Glomerular endothelial cell (primary cell): Measurements from ENCODE around the gene CLDN34. TPM values are rescaled to one million over a fixed set of nuclear protein-coding genes. Genes with fewer than 3 reads are reported as not detected.

Source experiments
- DNase-seq: peaks from one replicate; pipeline ENCODE4 v3.0.0-alpha.2; 2011; ENCODE audit warnings: low read depth, low spot score; ENCODE audit errors: extremely low read depth
- total RNA-seq: library from RNA; depleted of rRNA; stranded (reverse); fragments of >200 nt; gene quantifications from 2 replicates; pipeline ENCODE4 v1.2.3, GENCODE V29; 2015

CLDN34 gene
- total RNA-seq, 1 donor from 2014 or later, result 0.35 TPM

DNA sequence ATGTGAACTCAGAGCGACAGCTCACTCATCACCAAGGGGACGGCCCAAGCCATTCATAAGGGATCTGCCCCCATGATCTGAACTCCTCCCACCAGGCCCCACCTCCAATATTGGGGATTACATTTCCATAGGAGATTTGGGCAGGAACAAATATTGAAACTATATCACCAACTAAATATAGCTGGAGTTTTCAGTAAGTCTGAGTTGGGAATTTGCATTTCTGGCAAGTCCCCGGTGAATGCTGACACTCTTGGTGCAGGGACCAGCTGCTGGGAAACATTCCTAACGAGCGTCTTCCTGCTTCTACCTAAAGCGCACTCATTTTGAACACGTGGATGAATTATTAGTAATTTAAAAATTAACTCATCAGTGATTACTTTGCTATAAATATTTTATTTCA is 13.2 kb downstream of the CLDN34 start:
- no peak for DNase-seq

DNA sequence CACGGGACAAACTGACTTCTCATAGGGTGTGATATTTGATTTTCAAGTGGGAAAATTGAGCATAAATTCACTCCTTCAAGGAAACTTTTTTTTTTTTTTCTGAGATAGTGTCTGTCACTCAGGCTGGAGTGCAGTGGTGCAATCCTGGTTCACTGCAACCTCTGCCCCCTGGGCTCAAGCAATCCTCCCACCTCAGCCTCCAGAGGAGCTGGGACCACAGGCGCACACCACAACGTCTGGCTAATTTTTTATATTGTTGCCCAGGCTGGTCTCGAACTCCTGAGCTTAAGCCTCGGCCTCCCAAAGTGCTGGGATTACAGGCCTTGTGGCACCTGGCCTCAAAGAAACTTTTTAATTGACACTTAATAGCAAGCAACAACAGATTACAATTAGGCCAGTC is 13.8 kb downstream of the CLDN34 start:
- DNase-seq, result no peak

DNA sequence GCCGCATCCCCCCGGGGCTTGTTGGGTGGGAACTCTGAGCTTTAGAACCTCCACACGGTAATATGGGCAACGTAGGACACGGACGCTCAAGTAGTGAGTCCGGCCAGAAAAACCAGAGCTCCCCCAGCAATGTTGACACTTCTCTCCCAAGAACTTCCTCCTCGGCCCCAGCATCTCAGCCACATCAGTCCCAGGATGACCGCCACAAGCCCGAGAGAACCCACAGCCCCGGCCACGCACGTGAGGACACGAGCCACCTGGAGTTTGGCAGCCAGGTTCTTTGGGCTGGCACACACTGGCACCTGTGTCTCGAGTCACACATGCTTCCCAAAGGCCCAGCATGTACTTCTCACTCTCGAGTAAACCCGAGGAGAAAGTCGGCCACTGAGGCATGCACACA is 16.3 kb downstream of the CLDN34 start:
- no peak for DNase-seq

DNA sequence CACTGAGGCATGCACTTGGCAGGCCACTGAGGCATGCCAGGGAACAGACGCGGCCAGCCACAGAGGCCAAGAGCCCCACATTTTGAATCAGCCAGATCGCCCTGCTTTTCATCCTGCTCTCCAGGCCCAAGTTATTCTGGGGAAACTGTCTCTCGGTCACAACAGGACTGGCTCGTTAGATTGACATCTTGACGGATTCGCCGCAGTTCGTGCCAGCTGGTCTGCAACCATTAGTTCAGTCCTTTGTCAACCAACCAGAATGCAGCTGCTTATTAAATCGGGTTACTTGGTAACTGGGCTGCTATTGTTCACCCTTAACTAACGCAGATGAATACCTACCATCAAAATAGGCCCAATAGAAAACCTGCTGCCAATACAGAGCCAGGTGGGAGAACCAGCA is 16.7 kb downstream of the CLDN34 start:
- DNase-seq, result no peak

DNA sequence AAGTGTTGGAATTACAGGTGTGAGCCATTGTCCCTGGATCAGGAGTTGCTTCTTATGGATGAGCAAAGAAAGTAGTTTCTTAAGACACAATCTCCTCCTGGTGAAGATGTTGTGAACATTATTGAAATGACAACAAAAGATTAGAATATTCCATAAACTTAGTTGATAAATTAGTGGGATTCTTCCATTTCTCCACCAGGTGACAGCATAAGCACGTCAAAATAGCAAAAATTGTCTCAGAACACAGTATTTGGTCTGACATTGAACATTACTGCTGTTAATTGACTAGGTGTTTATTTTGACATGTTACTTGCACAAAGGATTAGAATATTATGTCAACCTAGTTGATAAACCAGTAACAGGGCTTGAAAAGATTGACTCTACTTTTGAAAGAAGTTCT is 21.6 kb downstream of the CLDN34 start:
- no peak for DNase-seq

DNA sequence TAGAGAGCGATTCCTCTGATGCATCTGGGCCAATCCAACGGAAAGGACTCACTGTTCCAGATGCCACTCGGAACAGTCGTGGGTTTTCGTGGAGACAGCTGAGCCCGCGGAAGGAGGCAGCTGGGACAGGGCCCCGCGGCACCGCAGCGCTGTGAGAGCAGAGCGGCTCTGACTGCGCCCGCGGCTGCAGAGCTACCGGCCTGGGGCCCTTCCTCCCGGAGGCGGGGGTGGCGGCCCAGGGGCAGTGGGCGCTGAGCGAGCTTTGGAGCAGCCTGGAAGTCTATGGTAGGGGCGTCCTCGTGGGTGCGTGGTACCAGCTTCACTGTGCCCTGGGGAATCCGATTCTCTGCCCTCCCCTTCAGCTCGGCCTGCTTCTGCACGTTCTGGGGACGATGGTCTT is 24.9 kb downstream of the CLDN34 start:
- no peak for DNase-seq

DNA sequence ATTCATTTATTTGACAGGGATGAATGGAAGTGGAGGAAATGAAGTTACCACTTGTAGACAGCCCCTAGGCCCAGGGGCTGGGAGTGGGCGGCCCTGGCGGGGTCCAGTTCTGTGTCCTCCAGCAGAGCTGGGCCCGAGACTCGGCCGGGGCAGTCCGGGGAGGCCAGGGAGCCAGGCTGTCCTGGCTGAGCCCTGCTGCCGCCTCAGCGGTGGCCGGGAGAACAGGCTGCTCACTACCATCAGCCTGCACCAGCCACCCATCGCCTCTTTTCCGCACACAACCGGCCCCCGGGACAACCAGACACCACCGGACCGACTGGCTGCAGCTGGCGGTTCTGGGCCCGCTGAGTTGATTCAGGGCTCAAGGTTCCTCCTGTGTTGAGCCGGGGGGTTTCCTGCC is 25.6 kb downstream of the CLDN34 start:
- no peak for DNase-seq

DNA sequence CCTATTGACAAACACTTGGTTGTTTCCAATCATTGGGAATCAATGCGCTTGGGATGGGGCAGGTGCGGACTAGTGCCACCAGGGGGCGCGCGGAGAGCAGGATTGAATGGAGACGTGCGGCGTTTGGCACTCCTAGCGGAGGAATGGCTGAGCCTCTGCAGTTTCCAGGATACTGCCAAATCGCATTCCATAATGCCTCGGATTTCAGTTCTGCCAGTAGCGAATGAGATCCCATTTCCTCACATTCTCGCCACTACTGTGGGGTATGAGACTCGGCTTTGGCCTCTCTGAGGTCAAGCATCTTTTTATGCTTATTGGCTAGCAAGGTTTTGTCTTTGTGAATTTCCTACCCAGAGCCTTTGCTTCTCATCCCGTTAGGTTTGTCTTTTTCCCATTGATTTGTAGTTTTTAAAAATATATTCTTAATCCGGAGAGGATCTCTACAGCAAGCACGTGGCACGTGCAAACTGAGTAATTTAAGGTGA is 28.7 kb downstream of the CLDN34 start:
- no peak for DNase-seq

DNA sequence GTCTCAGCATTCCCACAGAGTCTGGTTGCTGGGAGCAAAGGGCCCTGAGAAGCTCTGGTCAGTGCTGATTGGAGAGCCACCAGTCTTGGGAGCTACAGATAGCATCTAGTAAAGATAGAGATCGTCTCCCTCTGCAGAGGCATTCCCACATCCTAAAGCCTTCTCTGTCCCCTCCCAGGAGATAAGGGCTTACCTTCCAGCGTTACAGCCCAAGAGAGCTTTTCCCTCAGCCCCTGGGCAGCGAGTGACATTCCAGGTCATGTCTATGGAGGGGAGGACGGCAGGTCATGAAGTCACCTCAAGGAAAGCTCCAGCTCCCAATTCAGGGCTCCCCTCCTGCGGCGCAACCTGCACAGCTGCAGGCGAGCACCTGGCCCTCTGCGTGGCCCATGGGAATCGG is 29.9 kb downstream of the CLDN34 start:
- DNase-seq, result no peak

DNA sequence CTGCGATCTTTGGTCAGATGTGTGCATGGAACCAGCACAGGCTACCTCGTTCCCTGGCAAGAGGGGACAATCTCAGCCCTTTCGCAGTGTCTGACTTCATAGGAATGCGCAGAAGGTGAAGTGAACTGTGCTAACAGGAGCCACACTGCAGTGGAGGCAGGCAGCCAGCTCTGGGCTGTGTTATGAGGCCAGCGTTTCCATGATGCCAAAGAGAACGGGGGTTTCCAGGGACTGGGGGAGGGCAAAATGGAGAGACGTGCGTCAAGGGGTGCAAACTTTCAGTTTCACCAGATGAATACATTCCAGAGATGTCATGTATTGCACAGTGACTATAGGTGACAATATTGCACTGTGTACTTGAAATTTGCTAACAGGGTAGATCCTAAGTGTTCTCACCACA is 30.4 kb downstream of the CLDN34 start:
- DNase-seq, result no peak

DNA sequence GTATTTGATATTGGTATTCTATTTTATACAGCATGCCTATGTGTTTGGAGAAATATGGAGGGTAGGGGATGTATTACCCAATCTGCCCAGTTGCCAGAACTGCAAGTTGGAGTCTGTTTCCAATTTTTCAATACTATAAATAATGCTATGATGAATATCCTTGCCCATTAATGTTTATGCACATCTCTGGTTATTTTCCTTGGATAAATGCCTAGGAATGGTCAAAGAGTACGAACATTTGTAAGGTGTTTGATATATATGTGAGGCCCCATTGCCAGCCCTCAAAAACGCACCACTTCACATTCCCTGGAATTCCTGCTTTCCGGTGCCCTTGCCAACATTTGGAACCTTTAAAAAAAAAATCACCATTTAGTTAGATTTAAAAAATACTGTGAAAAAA is 34.3 kb downstream of the CLDN34 start:
- no peak for DNase-seq

DNA sequence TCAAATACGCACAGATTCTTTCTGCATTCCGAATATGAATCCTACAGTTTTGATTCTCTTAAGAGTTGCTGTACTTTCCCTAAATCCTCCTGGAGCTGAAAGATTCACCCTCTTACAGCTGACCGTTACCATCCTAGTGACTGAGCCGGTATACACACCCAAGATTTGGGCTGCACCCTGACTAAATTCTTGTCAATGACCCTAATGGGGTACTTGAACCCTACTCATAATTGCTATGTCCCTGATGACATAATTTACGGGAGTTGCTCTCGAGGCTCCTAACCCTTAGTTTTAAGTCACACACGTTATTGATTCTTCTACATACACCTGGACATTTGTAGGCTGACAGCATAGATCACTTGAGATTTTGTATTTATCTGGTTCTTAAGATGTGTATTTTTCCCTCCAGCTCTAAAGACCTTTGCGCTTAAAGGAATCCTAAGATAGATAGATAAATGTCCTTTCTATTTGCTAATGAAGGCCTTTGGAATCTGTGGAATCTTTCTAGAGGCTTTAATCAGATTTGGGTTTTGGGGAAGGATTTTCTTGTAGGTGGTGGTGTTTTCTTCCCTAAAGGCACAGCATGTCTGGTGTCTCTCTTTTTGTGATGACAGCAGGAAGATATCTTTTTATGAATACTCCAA is 37.8 kb downstream of the CLDN34 start:
- DNase-seq, result no peak

DNA sequence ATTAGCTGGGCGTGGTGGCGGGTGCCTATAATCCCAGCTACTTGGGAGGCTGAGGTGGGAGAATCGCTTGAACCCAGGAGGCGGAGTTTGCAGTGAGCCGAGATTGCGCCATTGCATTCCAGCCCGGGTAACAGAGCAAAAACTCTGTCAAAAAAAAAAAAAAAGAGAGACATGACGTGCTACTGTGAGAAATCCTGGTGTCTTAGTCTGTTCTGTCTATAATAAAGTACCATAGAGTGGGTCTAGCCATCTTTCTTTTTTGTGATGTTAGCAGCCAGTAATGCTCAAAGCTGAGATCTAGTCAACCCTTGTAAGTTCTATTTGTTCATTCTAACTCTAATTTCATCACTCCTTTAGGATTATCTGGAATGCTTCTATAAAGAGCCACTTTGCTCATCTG is 38.9 kb downstream of the CLDN34 start:
- DNase-seq, result no peak

DNA sequence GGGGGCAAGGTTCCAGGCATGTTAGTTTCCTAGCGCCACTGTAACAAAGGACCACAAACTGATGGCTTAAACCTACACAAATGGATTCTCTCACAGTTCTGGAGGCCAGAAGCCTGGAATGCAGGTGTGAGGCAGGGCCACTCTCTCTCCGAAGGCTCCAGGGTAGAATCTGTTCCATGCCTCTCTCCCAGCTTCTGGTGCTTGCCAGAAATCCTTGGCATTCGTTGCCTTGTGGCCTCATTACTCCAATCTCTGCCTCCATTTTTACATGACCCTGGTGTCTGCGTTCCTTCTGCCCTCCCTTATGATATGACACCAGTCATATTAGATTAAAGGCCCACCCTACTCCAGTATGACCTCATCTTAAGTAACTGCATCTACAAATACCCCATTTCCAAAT is 39.6 kb downstream of the CLDN34 start:
- DNase-seq, result no peak

DNA sequence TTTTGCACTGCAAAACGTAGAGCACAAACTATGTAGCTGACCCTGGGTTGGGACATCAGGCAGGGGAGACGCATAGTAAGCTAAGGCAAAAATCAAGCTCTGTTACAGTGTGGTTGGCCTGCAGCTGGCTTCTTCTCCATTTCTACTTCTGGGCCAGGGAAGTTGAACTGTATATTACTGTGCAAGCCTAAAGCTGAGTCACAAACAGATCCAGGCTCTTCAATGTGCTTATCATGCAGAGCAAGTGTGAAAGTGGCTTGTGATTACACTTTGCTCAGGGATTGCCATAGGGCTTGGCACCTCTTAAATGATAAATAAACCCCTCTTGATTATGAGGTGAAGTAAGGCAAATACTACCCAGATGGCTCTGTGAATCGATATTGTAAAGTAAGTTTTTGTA is 40.5 kb downstream of the CLDN34 start:
- DNase-seq, result no peak

DNA sequence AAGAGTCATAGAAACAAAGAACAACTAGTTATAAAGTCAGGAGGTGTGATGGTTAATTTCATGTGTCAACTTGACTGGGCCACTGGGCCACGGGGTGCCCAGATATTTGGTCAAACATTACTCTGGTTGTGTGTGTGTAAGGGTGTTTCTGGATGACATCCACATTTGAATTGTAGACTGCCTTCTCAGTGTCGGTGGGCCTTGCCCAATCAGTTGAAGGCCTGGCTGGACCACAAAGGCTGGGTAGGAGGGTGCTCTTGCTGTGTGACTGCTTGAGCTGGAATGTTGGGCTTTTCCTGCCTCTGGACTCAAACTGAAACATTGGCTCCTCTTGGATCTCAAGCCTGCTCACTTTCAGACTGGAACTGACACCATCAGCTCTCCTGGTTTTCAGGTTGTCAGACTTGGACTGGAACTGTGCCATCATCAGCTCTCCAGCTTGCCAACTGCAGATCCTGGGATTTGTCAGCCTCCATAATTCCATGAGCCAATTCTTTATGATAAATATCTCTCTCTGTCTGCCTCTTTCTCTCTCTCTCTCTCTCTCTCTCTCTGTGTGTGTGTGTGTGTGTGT is 41.4 kb downstream of the CLDN34 start:
- no peak for DNase-seq

DNA sequence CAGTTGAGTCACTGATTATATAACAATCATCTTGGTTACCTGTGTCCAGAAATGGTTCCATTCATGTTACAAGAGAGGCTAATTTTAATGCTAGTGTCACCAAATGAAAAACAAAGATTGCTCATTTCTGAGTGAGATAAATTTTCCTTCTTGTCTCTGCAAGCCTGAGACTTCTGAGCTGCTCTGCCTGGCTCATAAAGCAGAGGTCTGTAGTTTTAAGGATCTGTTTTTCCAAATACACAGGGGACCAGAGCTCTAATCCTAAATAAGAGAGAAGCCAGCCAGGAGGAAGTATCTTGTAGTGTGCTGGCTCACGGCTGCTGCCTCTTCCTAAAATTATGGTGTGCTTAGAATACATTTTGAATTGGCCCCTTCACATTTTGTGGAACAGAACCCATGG is 42.6 kb downstream of the CLDN34 start:
- no peak for DNase-seq

DNA sequence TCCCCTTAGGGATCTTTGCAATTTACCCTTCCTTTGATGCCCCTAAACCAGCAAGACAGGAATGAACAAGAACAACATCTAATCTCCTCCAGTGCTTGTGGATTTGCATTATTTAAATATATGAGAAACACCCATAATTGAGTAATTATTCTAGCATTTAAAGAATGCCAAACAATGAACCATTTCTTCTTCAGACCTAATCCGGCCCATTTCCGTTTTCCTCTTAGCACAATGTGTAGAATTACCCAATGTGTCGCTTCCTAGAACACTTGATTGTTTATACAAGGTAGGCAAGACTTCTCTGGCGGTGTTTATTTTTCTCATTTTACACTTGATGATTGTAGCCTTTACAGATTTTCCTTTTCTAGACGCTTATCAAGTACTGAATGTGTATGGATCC is 43.5 kb downstream of the CLDN34 start:
- no peak for DNase-seq

DNA sequence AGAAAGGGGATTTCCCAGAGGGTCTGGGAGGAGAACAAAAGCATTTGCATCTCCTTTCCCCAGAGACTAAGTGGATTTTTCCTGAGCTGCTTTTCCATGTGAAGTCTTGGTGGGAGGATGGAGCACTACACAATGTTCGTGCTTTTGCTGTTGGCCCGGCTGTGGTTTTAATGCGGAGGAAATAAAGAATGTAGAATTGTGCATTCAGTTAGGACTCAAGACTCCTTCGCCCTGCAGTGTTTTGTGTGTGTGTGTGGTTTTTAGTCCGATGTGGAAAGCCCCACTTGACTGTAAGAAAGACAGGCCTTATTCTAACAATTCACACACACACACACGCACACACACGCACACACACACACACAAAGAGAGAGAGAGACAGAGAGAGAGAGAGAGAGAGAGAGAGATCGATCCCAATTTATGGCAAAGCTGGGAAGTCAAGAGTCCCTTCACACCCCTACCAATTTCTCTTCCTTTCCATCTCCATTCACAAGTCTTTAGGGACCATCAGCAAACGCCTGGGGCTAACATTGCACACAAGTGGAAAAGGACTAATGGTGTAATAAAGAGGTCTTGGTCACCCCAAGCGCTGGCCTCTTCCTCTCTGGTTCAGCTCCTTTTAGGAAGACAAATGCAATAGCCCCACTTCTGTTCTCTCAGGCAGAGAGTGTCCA is 44.2 kb downstream of the CLDN34 start:
- no peak for DNase-seq

DNA sequence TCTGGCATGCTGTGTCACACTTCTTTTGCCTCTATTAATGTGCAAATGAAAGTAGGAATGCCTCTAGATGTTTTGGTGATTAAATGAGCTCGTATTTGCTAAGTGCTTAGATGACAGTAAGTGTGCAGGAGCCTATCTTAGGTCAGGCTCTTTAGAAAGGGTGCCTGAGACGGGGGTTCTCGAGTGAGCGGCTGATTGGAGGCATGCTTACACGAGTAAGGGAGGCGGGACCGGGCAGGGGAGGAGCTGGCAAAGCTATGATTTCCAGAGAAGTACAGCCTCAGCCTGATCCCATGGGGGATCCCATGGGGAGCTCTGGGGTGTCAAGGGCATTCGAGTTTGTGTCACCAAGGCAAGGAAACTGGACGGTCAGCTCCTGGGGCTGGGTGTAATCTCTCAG is 44.8 kb downstream of the CLDN34 start:
- no peak for DNase-seq

DNA sequence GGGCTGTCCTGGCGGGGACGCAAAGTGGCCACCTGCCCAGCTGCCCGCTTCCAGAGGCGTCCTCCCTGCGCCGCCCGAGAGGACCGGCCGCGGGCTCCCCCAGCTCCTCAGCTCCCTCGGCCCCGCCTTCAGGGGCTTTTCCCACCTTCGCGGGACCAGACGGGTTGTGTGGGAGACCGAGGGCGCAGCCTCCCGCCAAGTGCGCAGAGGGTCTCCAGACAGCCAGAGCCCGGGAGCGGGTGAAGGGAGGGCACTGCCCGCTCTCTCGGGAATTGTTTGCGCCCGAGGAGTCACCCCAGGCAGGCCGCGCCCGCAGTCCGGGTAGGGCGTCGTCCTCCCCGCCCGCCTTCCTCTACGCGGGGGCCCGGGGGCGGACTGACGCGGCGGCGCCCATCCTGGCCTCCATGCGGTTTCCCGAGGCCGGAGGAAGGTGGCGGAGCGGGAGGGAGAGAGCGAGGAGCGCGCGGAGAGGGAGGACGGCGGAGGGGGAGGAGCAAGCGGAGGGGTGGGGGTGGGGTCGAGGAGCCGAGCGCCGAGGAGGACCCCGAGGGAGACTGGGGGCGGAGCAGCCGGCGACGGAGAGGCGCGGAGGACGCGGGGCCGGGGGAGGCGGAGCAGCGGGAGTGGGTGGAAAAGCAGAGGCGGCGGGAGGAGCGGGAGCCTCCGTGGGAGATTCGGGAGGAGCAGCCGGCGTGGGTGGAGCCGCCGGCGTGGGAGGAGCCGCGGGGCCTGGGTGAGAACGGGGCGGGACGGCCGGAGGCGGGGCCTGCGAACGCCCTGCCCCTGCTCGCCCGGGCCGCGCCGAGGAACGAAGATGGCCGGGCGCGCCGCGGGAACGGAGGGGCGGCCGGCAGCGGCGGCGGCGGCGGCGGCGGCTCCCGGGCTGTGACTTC is 47.5 kb downstream of the CLDN34 start:
- DNase-seq, result no peak
